Panc1 (cell line): ENCODE measurements around the gene HES3. TPM values are rescaled to one million over a fixed set of nuclear protein-coding genes. Genes with fewer than 3 reads are reported as not detected.

ENCODE experiments used
- ATAC-seq: fragments of 200-7000 bp; cut with Tn5 transposase; 2 replicates; pipeline ENCODE4 v1.9.1; 2020; ENCODE audit warnings: mild to moderate bottlenecking, moderate library complexity
- BruUV-seq: library from RNA; stranded (reverse); fragments of 400-500 nt; replicated peaks from 2 replicates; lab custom pipeline; 2021; lab: Mats Ljungman, UMichigan
- CTCF ChIA-PET: fragments of 300-600 bp; sonication (Branson Sonifier 250); formaldehyde crosslinking; loops from one replicate; lab custom pipeline; 2022; ENCODE audit warnings: antibody characterized with exemption; lab: Charles Lee
- POLR2A ChIA-PET: fragments of 300-600 bp; sonication (Branson Sonifier 250); formaldehyde crosslinking; loops from one replicate; lab custom pipeline; 2022; ENCODE audit warnings: antibody characterized with exemption; lab: Charles Lee
- DNase-seq: peaks from one replicate; pipeline ENCODE4 v3.0.0-alpha.2; 2010; ENCODE audit warnings: low read depth, low spot score
- H3K27ac ChIP-seq: 2 replicates; pipeline ENCODE4 v1.5.1; 2011; ENCODE audit warnings: mild to moderate bottlenecking, low read length, inconsistent platforms
- H3K27me3 ChIP-seq: fragments of 200-500 bp; sonication (Bioruptor generic); 2 replicates; pipeline ENCODE4 v1.6.0; 2014; ENCODE audit warnings: low read length, inconsistent platforms; ENCODE audit not compliant: control insufficient read depth, insufficient read depth
- H3K36me3 ChIP-seq: fragments of 200-500 bp; sonication (Bioruptor generic); 2 replicates; pipeline ENCODE4 v1.5.1; 2014; ENCODE audit warnings: inconsistent platforms, mild to moderate bottlenecking, low read length, moderate library complexity; ENCODE audit not compliant: control insufficient read depth, insufficient read depth
- H3K4me1 ChIP-seq: 2 replicates; pipeline ENCODE4 v1.5.1; 2011; ENCODE audit warnings: inconsistent platforms, mild to moderate bottlenecking, low read length, moderate library complexity; ENCODE audit not compliant: control insufficient read depth, insufficient read depth
- H3K4me3 ChIP-seq, 2 experiments: 2 replicates each; pipeline ENCODE4 v1.5.1; 2011 to 2012; ENCODE audit warnings: low read depth in 2 of 2, low read length in 2 of 2, mild to moderate bottlenecking in 2 of 2, inconsistent platforms in 1 of 2, moderate library complexity in 1 of 2
- H3K9me3 ChIP-seq: fragments of 200-500 bp; sonication (Bioruptor generic); 2 replicates; pipeline ENCODE4 v1.5.1; 2014; ENCODE audit warnings: low read depth, mild to moderate bottlenecking, inconsistent platforms, low read length, moderate library complexity; ENCODE audit not compliant: control insufficient read depth, insufficient read depth
- POLR2AphosphoS5 ChIP-seq: IDR thresholded peaks from 2 replicates; pipeline ENCODE4 v1.6.1; 2012; ENCODE audit warnings: mild to moderate bottlenecking, low read depth, low read length, moderate library complexity
- REST ChIP-seq, 2 experiments: IDR thresholded peaks; 2 replicates each; pipeline ENCODE4 v1.6.1; 2011 to 2012; ENCODE audit warnings: low read depth in 2 of 2, control low read depth in 1 of 2, low read length in 1 of 2, mild to moderate bottlenecking in 1 of 2, moderate library complexity in 1 of 2; ENCODE audit not compliant: insufficient read depth in 1 of 2
- SIN3A ChIP-seq: IDR thresholded peaks from 2 replicates; pipeline ENCODE4 v1.6.1; 2012; ENCODE audit warnings: low read depth, mild to moderate bottlenecking, low read length, moderate library complexity, borderline replicate concordance; ENCODE audit not compliant: insufficient read depth
- TCF7L2 ChIP-seq: IDR thresholded peaks from 2 replicates; pipeline ENCODE4 v1.6.1; 2011; ENCODE audit warnings: mild to moderate bottlenecking, low read depth, low read length, inconsistent platforms
- in situ Hi-C: cut with HindIII; loops from 2 replicates; pipeline ENCODE4 v1.10.0; 2016; ENCODE audit warnings: low sequenced_read_pairs, low pct_unique_long_range_greater_than_20kb
- intact Hi-C: fragments of 100-400 bp; cut with micrococcal nuclease; formaldehyde crosslinking; loops from one replicate; pipeline ENCODE4 v1.10.0; 2022; ENCODE audit not compliant: unreplicated experiment
- total RNA-seq: library from RNA; stranded (reverse); gene quantifications from one replicate; pipeline ENCODE4 v1.2.1, GENCODE V29; 2021; ENCODE audit not compliant: unreplicated experiment
- TF ChIP-seq, protein P1 (sequence below): fragments of 450-650 bp; IDR thresholded peaks from 2 replicates; pipeline ENCODE4 v1.5.1; 2017; ENCODE audit warnings: mild to moderate bottlenecking

Gene HES3
- total RNA-seq, 1 experiment from 2014 or later, result not detected

DNA sequence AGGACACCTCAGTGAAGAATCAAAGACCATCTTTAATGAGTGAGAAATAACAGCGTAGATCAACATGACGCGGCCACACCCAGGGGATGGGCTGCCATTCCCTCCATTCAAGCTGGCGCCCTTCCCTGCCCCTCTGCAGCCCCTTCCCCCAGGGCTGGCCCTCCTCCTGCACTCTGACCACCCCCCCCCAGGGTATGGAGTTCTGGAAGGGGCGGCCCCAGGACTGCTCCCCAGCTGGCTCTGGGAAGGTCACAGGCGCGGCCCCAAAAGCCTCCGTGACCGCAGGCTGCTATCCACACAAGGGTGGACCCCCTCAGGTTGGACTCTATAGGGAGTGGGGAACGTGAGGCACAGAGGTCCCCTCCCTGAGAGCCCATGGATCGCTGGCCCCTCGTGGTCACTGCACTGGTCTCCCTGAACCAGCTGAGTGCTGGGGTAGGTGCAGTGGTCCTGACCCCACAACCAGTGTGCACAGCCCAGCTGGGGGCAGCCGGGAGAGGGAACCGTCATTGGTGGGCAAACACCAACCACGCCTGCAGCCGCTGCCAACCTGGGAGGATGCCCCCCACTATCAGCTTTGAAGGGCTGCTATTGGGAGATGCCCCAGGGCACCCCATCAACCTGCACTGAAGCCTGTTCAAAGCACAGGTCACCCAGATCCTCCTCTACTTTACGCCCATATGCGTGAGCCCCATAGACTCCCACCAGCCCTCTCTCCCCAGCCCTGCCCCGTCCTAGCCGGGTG lies 33.0 kb downstream of the HES3 start:
- no peak overlapping the region for H3K27ac ChIP-seq
- no peaks in the 10 kb centered on the region for H3K9me3 ChIP-seq
- BruUV-seq, result no TSS peak
- intact Hi-C loops, result no loop called here
- POLR2A ChIA-PET, result no interaction called here
- H3K27me3 ChIP-seq, result no peaks in the 10 kb centered on the region
- DNase-seq (no peak), ATAC-seq (no peak)
- TF ChIP-seq POLR2AphosphoS5 (no peak), TCF7L2 (no peak), REST (IDR thresholded peaks at IDR 0.05; ENCODE audit: insufficient read depth in 1 of 2, low read depth in 2 of 2, low read length in 1 of 2) (no peak), SIN3A (no peak)
- TF ChIP-seq, protein P1, sequence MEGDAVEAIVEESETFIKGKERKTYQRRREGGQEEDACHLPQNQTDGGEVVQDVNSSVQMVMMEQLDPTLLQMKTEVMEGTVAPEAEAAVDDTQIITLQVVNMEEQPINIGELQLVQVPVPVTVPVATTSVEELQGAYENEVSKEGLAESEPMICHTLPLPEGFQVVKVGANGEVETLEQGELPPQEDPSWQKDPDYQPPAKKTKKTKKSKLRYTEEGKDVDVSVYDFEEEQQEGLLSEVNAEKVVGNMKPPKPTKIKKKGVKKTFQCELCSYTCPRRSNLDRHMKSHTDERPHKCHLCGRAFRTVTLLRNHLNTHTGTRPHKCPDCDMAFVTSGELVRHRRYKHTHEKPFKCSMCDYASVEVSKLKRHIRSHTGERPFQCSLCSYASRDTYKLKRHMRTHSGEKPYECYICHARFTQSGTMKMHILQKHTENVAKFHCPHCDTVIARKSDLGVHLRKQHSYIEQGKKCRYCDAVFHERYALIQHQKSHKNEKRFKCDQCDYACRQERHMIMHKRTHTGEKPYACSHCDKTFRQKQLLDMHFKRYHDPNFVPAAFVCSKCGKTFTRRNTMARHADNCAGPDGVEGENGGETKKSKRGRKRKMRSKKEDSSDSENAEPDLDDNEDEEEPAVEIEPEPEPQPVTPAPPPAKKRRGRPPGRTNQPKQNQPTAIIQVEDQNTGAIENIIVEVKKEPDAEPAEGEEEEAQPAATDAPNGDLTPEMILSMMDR, result no peak
- CTCF ChIA-PET, result no interaction called here
- no peaks in the 10 kb centered on the region for H3K4me1 ChIP-seq
- no peak overlapping the region for H3K4me3 ChIP-seq
- H3K36me3 ChIP-seq, result no peaks in the 10 kb centered on the region
- in situ Hi-C loops, result no loop called here

- no peaks in the 10 kb centered on the region for H3K27me3 ChIP-seq
- TF ChIP-seq, protein P1, result no peak
- TF ChIP-seq REST (IDR thresholded peaks at IDR 0.05; ENCODE audit: insufficient read depth in 1 of 2, low read depth in 2 of 2, low read length in 1 of 2) (no peak), POLR2AphosphoS5 (no peak), SIN3A (no peak), TCF7L2 (no peak)
- no peak for DNase-seq
- intact Hi-C loops (no loop called here), in situ Hi-C loops (no loop called here)
- ChIA-PET CTCF (no interaction called here), POLR2A (no interaction called here)
- BruUV-seq, result no TSS peak
- H3K9me3 ChIP-seq, result no peaks in the 10 kb centered on the region
- H3K36me3 ChIP-seq, result no peaks in the 10 kb centered on the region
- no peak for ATAC-seq
- H3K4me3 ChIP-seq, result no peak overlapping the region
- no peak overlapping the region for H3K27ac ChIP-seq
- no peaks in the 10 kb centered on the region for H3K4me1 ChIP-seq
Measured at GRCh38 chr1:6278263-6278662, 34.3 kb downstream of the HES3 start.
